Activated naive CD8-positive, alpha-beta T cell treated with anti-CD3 and anti-CD28 coated beads for 36 hours (primary cell): ENCODE measurements around the gene GABBR1. TPM values are rescaled to one million over a fixed set of nuclear protein-coding genes. Genes with fewer than 3 reads are reported as not detected.

Source experiments
- DNase-seq: peaks from one replicate; pipeline ENCODE4 v3.0.0; 2021
- H3K27ac Mint-ChIP-seq: one replicate; pipeline ENCODE4 v1.8.0; 2022; ENCODE audit warnings: mild to moderate bottlenecking, moderate library complexity, mixed read lengths
- H3K27me3 Mint-ChIP-seq: one replicate; pipeline ENCODE4 v1.8.0; 2022; ENCODE audit warnings: mild to moderate bottlenecking, mixed read lengths
- H3K36me3 Mint-ChIP-seq: one replicate; pipeline ENCODE4 v1.8.0; 2021; ENCODE audit warnings: mild to moderate bottlenecking, mixed read lengths
- H3K4me1 Mint-ChIP-seq: one replicate; pipeline ENCODE4 v1.8.0; 2021; ENCODE audit warnings: mixed read lengths
- H3K4me3 Mint-ChIP-seq: one replicate; pipeline ENCODE4 v1.8.0; 2022; ENCODE audit warnings: mild to moderate bottlenecking, moderate library complexity, mixed read lengths
- H3K9me3 Mint-ChIP-seq: one replicate; pipeline ENCODE4 v1.8.0; 2022; ENCODE audit warnings: mixed read lengths
- total RNA-seq, 2 experiments: library from RNA; stranded (reverse); gene quantifications; one replicate each; pipeline ENCODE4 v1.2.3, GENCODE V29; 2021

The GABBR1 gene
- total RNA-seq, 2 experiments from 2014 or later = 7.2 to 7.6 TPM

DNA sequence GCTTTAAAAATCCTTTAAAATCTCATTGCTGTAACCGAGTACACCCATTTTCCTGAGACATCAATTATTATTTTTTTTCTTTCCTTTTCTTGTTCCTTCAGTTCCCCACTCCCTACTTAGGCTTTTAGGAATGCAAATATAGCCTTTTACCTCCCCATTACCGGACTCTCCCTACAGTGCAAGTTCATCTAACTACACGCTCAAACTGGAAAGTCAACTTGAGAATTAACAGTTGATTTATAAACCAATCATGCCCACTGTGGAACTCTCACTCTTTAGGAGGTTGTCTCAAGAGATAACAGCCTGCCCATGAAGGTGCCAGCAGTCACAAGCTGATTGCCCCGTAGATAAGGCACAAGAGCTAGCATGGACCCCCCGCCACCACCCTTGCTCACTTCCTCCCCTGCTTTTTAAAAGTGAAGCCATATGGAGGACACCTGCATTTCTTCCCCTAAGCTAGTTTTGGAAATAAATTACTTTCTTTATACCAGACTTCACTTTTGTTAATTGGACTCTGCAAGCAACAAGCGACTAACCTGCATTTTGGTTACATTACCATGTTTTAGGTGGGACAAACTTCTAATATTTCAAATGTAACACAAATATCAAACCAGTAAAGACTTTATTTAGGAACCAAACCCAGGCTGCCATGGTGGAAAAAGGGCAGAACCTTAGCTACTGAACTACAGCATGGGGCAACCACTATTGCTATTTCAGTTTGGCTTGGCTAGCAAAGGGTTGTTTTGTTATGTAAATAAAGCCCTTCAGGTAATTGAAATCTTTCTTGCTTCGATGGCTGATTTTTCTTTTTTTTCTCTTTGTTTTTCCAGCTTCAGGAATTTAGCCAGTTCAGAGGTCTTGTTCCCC is 108.3 kb downstream of the GABBR1 start:
- Mint-ChIP-seq H3K4me3 (no peak overlapping the region), H3K27me3 (peaks cover 43% of the 10 kb centered on the region), H3K27ac (no peak overlapping the region), H3K4me1 (peaks cover 6% of the 10 kb centered on the region), H3K36me3 (no peaks in the 10 kb centered on the region), H3K9me3 (peaks cover 3% of the 10 kb centered on the region)
- no peak for DNase-seq

DNA sequence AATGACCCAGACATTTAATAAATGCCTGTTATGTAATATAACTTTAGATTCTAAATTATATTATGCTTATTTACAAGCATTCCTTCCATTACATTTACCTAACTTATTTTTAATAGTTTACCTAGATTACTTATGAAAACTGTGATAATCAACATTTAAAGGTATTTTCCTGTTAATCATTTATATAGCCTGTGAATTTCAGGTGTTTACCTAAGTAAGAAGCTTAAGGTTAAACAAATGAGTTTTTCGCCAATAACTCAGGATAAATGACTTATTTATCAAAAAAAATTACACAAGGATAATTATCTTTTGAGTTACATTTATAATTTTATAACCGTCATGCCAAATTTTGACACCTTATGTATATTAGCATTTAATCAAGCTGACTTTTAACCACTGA is 108.9 kb downstream of the GABBR1 start:
- no peak for DNase-seq
- peaks cover 3% of the 10 kb centered on the region for H3K9me3 Mint-ChIP-seq
- no peaks in the 10 kb centered on the region for H3K36me3 Mint-ChIP-seq
- H3K4me3 Mint-ChIP-seq = no peak overlapping the region
- H3K27me3 Mint-ChIP-seq = peaks cover 40% of the 10 kb centered on the region
- H3K4me1 Mint-ChIP-seq = peaks cover 6% of the 10 kb centered on the region
- no peak overlapping the region for H3K27ac Mint-ChIP-seq

DNA sequence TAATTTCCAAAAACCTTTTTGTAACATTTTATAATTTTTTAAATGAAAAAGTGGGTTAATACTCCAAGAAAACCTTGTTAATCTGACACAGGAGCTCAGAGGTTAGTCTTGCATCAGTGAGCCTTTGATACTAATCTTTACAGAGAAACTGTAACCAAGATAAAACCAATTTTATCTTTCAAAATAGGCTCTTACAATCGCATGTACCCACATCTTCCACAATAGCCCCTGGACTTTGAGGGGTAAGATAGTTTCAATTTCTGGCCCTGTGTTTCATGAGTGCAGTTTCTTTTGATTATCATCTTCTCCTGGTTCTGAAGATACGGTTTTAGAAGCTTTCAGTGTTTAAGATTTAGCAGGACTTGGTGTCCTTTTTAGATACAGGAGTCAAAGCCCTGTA is 110.8 kb downstream of the GABBR1 start:
- no peak for DNase-seq
- peaks cover 32% of the 10 kb centered on the region for H3K27me3 Mint-ChIP-seq
- H3K9me3 Mint-ChIP-seq = peaks cover 3% of the 10 kb centered on the region
- H3K27ac Mint-ChIP-seq = no peak overlapping the region
- H3K4me1 Mint-ChIP-seq = peaks cover 3% of the 10 kb centered on the region
- H3K4me3 Mint-ChIP-seq = no peak overlapping the region
- H3K36me3 Mint-ChIP-seq = no peaks in the 10 kb centered on the region

DNA sequence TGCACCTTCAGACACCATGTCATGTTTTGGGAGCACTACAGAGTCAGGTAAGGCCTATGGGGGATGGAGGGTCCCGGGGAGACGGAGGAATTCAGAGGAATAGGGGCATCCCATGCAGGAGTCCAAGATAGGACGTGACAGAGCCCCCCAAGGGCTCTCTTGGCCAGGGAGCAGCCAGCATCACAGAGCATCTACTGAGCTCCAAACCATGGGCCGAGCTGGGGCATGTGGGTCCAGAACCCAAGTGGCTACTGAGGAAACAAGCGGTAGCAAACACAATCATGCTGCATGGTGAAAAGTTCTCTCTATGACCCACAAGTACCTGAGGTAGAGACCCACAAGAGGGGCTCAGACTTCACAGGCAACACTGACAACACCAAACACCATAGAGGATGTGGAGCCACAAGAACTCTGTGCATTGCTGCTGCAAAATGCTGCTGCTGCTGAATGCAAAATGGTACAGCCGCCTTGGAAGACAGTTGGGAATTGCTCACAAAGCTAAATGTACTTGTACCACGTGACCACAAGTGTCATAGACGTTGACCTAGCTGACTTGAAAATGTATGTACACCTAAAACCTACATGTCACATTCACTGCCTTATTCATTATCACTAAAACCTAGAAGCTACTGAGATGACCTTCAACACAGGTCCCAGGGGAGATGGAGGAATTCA is 111.8 kb downstream of the GABBR1 start:
- Mint-ChIP-seq H3K4me1 (peaks cover 8% of the 10 kb centered on the region), H3K4me3 (no peak overlapping the region), H3K27ac (no peak overlapping the region), H3K27me3 (peaks cover 28% of the 10 kb centered on the region), H3K36me3 (no peaks in the 10 kb centered on the region), H3K9me3 (peaks cover 3% of the 10 kb centered on the region)
- DNase-seq = no peak

DNA sequence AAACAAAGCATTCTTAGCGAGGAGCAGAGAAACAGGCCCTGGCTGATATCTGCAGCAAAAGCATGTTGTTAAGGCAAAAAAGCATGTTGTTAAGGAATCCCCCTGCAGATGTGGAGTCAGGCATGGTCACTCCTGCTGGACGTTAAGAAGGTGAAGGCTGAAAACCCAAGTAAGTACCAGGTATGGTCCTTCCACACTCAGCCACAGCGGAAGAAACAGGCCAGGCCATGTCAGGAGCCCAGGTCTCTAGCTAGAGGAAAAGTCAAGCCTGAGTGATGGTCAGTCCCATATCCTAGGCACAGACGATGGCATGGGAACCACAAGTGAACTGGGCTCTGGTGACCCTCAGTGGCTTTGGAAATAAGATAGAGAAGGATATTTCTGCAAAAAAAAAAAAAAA is 112.8 kb downstream of the GABBR1 start:
- H3K27me3 Mint-ChIP-seq = peaks cover 19% of the 10 kb centered on the region

DNA sequence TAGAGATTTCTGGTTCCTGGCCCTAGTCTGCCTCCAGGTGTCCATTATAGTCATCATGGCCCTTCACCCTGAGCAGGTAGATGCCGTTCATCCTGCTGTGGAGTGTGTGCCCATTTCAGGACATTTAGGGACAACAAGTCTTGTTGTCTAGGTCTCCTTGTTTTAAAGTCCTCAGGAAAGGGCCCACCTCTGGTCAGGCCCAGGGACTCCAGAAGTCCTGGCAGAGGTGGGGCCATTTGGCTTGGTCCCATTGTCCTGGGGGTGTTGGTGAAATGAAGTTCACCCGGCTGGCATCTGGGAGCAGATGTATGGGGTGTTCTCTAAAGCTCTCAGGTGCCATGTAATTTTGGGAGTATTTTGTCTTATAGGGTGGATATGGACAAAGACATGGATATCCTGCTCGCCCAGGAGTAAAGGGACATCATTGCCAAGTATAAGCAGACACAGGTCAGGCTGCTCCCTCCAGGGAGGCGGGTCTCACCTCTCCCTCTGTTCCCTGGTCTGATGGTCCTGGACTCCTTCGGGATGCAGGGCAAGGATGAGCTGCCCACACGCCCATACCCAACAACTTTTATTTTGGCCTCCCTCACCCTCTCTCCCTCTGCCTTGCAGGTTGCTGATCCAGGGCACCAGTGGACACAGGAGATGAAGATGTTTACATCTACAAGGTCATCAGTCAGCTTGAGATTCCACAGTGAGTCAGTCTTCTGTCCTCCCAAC is 113.5 kb downstream of the GABBR1 start:
- DNase-seq = no peak
- Mint-ChIP-seq H3K27me3 (peaks cover 15% of the 10 kb centered on the region), H3K4me3 (no peak overlapping the region), H3K9me3 (peaks cover 3% of the 10 kb centered on the region), H3K36me3 (no peaks in the 10 kb centered on the region), H3K27ac (no peak overlapping the region), H3K4me1 (peaks cover 15% of the 10 kb centered on the region)

More for the DNA sequence above, 112.8 kb downstream of the GABBR1 start:
- Mint-ChIP-seq H3K27ac (no peak overlapping the region), H3K36me3 (no peaks in the 10 kb centered on the region), H3K9me3 (peaks cover 3% of the 10 kb centered on the region), H3K4me3 (no peak overlapping the region), H3K4me1 (peaks cover 13% of the 10 kb centered on the region)
- no peak for DNase-seq

DNA sequence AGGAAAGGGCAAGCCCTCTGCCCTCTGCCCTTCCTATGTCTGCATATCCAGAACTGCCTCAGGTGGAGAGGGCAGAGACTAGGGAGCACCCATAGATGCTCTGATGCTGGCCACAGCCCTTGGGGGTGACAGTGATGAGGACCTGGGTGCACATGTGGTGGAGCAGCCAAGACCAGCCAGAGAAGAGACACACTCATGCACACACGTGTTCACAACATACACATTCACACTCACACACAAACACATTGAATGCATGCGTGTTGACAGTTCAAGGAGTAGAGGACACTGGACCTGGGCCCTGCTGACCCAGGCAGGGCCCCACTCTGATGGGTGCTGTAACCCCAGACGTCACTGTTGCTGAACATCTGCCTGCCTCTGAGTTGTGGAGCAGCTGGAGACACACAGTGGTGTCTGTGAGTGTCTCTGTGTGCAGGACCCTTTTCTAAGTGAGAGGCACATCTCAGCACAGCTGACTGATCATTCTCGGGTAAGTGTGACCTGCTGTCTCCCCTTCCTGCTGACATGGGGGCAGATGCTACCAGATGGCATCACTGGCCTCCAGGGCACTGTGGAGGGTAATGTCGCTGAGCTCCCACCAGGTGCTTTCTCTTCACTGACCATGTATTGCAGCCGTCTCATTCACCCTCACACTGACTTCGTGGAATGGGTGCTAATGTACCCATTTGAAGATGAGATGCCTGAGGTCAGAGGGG is 115.1 kb downstream of the GABBR1 start:
- no peak for DNase-seq
- Mint-ChIP-seq H3K36me3 (no peaks in the 10 kb centered on the region), H3K27ac (no peak overlapping the region), H3K4me3 (no peak overlapping the region), H3K9me3 (peaks cover 2% of the 10 kb centered on the region), H3K4me1 (peaks cover 15% of the 10 kb centered on the region), H3K27me3 (peaks cover 12% of the 10 kb centered on the region)

DNA sequence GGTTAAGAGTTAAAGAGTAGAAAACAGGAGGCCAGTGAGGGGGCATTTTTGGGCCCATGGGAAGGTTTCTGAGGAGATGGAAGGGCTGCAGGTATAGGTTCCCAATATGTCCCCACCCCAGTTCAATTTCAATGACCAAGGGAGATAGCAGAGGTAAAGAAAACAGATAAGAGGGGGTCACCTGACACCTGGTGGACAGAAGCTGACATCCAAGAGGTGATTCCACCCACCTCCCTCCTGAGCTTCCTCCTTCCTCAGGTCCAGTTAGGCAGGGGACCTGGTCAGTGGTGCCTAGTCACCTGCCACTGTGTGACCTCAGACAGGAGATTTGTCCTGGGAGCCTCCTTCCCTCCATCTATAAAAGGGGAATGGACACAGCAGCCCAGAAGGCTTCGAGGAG is 115.7 kb downstream of the GABBR1 start:
- no peak overlapping the region for H3K4me3 Mint-ChIP-seq
- H3K27me3 Mint-ChIP-seq = peaks cover 9% of the 10 kb centered on the region
- no peak overlapping the region for H3K27ac Mint-ChIP-seq
- no peaks in the 10 kb centered on the region for H3K9me3 Mint-ChIP-seq
- DNase-seq = no peak
- H3K4me1 Mint-ChIP-seq = peaks cover 12% of the 10 kb centered on the region
- H3K36me3 Mint-ChIP-seq = no peaks in the 10 kb centered on the region

DNA sequence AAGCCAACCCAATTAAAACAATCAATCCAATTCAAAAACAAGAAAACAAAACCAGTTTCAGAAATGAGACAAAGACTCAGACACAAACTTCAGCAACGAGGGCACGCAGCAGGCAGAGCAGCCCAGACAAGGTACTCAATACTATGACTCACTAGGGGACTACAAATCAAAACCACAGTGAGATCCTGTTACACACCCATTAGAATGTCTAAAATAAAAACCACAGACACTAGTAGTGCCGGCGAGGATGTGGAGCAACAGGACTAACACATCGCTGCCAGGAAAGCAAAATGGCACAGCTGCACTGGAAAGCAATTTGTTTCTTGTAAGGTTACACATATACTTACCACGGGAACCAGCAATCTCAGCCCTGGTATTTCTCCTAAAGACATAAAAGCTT is 116.9 kb downstream of the GABBR1 start:
- Mint-ChIP-seq H3K9me3 (no peaks in the 10 kb centered on the region), H3K4me1 (peaks cover 12% of the 10 kb centered on the region), H3K27ac (no peak overlapping the region), H3K4me3 (no peak overlapping the region), H3K36me3 (no peaks in the 10 kb centered on the region), H3K27me3 (peaks cover 9% of the 10 kb centered on the region)
- DNase-seq = peak; percentile 40

DNA sequence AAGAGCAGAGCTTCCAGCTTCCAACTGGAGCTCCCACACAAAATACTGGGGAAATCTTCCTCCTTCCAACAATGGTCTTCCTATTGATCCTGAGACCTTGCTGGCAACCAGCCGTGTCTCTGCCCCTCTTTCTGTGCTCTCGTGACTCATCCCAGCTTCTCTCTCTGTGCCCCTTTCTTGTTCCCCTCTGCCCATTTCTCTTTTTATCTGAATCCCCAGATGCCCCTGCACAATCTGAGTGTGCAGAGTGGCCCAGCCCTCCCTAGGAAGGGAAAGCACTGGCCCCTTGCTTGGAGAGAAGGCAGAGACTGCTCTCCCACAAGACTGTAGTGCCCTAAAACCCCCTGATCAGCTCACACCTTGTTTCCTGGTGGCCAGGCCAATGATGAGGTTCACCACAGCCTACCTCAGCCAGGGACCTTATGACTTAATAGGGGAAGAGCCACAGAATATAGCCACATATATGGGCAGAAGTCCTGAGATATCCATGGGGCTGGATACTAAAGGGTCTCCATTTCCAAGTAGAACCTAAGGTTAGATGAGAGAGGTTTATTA is 122.2 kb downstream of the GABBR1 start:
- H3K4me3 Mint-ChIP-seq = no peak overlapping the region
- peaks cover 4% of the 10 kb centered on the region for H3K4me1 Mint-ChIP-seq
- peaks cover 9% of the 10 kb centered on the region for H3K27me3 Mint-ChIP-seq
- no peaks in the 10 kb centered on the region for H3K36me3 Mint-ChIP-seq
- H3K27ac Mint-ChIP-seq = no peak overlapping the region
- no peaks in the 10 kb centered on the region for H3K9me3 Mint-ChIP-seq
- DNase-seq = no peak

DNA sequence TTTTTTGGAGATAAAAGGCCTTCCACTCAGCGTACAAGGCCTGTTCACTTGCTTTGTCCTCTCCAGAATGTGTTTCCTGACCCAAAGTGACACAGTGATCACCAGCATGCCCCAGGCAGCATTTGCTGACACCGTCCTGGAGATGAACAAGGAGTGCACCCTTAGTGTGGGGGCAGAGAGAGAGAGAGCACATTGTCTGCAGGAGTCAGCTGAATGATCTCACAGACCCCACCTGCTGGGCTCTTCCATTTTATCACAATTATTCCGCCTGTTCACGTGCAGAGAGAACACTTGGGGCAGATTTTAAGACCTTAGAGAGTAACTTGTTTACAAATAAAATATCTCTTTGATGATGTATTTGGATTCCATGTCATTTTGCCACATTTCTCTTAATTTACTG is 122.8 kb downstream of the GABBR1 start:
- DNase-seq = no peak
- no peak overlapping the region for H3K27ac Mint-ChIP-seq
- no peaks in the 10 kb centered on the region for H3K36me3 Mint-ChIP-seq
- H3K4me1 Mint-ChIP-seq = peaks cover 2% of the 10 kb centered on the region
- no peaks in the 10 kb centered on the region for H3K9me3 Mint-ChIP-seq
- peaks cover 9% of the 10 kb centered on the region for H3K27me3 Mint-ChIP-seq
- no peak overlapping the region for H3K4me3 Mint-ChIP-seq

Other genes starting within 250 kb of the GABBR1 start
- gene OR12D2, start 237.6 kb downstream of the GABBR1 start, total RNA-seq = not detected
- not detected for gene OR12D1, start 218.3 kb downstream of the GABBR1 start, total RNA-seq
- not detected for gene OR10C1, start 193.9 kb downstream of the GABBR1 start, total RNA-seq
- not detected for gene OR11A1, start 176.1 kb downstream of the GABBR1 start, total RNA-seq
- not detected for gene OR2H1, start 176.0 kb downstream of the GABBR1 start, total RNA-seq
- not detected for gene MAS1L, start 145.2 kb downstream of the GABBR1 start, total RNA-seq
- 1 to 10 TPM; 2.3 to 2.6 TPM for gene UBD, start 73.5 kb downstream of the GABBR1 start, total RNA-seq
- gene OR2H2, start 48.1 kb downstream of the GABBR1 start, total RNA-seq = not detected
- gene MOG, start 23.9 kb upstream of the GABBR1 start, total RNA-seq = not detected
- 10 to 100 TPM; 10.6 to 11.5 TPM for gene ZFP57, start 48.0 kb upstream of the GABBR1 start, total RNA-seq
- 100 to 1,000 TPM; 178 to 181 TPM for gene HLA-F, start 90.3 kb upstream of the GABBR1 start, total RNA-seq
- gene HLA-G, start 194.6 kb upstream of the GABBR1 start, total RNA-seq = 1 to 10 TPM in 1 of 2 experiments, under 1 TPM in 1; 0.93 to 1.4 TPM